GM13977 (cell line): ENCODE data around the gene NOTCH4.

Experiments
- DNase-seq: peaks from one replicate; pipeline ENCODE4 v3.0.0; 2012; ENCODE audit warnings: low spot score
- CTCF ChIP-seq: IDR thresholded peaks from 2 replicates; pipeline ENCODE4 v1.5.1; 2012; ENCODE audit warnings: mild to moderate bottlenecking, control low read depth; ENCODE audit not compliant: insufficient read depth; ENCODE audit errors: extremely low read depth, missing control alignments
- in situ Hi-C: fragments of 300-500 bp; cut with MboI; formaldehyde crosslinking; loops from one replicate; pipeline ENCODE4 v1.12.0; 2022; ENCODE audit warnings: low sequenced_read_pairs, low pct_unique_long_range_greater_than_20kb, mixed read lengths, inconsistent platforms; ENCODE audit not compliant: unreplicated experiment

NOTCH4 gene

GRCh38 chr6:32147401-32148132 lies 76.3 kb downstream of the NOTCH4 start:
- no peak for TF ChIP-seq CTCF
- DNase-seq, result no peak
- in situ Hi-C loops, result no loop called here

GRCh38 chr6:32146687-32147086 lies 77.2 kb downstream of the NOTCH4 start:
- DNase-seq, result no peak
- in situ Hi-C loops, result no loop called here
- no peak for TF ChIP-seq CTCF

GRCh38 chr6:32146287-32146686 lies 77.6 kb downstream of the NOTCH4 start:
- no peak for TF ChIP-seq CTCF
- in situ Hi-C loops, result no loop called here
- DNase-seq, result no peak
